CD4-positive, alpha-beta T cell treated with Interferon gamma for 1 hour (primary cell): ENCODE data around the gene IGLON5.

Source experiments
- DNase-seq: peaks from one replicate; pipeline ENCODE4 v3.0.0-alpha.2; 2020

The IGLON5 gene

GRCh38 chr19:51366389-51367254 is 55.2 kb downstream of the IGLON5 start:
- DNase-seq, result peak; percentile 95

DNA sequence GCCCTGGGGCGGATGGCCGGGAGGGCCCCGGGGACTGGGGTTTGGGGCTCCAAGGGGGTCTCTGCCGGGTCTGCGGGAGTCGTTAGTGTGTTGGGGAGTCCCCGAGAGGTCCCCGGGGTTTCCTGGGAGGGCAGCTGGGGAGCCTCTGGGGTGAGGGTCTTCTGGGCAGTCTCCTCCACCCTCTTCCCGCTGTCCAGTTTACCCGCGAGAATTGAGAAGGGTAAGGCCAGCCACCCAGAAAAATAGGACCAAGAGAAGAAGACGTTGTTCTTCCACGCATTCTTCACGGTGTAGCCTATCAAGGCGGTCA is 55.8 kb downstream of the IGLON5 start:
- DNase-seq, result no peak

- DNase-seq, result peak; percentile 97
Observed at GRCh38 chr19:51367565-51368365, 56.3 kb downstream of the IGLON5 start.

DNA sequence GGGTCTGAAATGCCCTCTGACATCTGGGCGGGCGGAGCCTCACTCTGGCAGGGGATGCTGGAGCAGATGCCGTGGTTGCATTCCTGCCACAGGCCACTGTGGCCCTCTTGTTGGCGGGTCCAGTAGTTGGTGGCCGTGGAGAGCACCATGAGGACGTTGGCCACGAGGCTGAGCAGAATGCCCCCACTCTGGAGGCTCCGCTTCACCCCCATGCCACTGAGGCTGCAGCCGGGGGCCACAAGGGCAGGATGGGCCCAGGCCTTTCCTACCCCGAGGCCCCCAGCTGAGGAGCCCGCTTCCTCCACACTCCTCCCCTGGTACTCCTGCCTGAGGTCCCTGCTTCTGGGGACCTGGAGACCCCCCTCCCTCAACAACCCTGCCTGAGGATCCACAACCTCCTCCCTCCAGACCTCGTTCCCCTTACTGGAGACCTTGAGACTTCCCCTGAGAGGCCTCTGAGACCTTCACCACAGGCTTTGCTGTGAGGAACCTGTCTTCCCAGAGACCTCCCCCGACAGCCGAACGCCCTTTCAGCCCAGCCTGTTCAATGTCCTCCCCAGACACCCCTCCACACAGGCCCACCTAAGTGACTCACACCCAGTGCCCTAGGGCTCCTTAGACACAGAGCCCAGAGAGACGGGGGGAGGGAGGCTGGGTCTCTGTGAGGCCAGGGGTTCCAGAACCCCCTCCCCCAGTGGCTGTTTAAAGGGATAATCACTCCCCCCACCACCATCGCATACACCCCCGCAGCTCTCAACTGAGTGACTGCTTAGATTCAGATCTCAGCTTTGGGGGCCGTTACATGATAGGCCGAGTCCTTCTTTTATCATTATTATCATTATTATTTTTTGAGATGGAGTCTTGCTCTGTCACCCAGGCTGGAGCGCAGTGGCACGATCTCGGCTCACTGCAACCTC is 57.2 kb downstream of the IGLON5 start, which contains the start of gene CLDND2:
Gene CLDND2, minus strand, starts transcription at position 638 of the 917 bp plus-strand sequence. Its CDS starts 426 bp downstream, at position 212.
- no peak for DNase-seq

DNA sequence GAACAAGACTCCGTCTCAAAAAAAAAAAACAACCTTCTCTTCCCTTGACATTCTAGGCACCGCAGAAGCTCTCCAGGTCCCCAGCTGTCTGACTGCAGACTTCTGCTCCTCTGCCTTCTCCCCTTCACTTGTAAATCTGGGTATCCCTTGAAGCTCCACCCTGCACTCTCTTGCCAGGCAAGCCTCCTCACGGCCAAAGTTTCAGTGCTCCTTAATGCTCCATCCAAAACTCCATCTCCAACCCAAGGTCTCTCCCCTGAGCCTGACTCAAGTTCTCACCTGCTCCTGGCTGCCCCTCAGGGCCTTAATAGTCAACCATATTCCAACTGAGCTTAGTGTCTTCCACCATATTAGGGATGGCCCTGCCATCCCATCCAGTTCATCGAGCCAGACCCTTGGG is 58.8 kb downstream of the IGLON5 start:
- no peak for DNase-seq

DNA sequence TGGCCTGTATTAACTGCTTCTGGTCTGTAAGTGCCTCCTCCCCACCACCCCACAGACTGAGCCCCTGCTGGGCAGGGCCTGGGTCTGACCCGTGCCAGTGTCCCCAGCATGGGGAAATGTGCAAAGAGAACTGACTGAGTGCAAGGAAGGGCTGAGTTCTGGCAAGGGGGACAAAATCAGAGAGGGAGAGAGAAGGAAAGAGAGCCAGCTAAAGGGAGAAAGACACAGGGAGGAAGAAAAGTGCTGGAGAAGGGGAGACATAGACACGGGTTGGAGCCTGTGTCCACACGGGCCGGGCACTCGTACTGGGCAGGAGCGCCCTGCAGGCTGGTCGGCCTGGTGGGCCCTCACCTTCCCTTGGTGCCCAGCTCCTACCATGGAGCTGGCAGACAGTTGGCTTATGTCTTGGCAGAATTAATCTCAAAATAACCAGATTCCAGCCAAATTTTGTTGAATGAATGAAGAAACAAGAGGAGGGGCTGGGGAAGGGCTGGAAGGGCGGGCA is 59.8 kb downstream of the IGLON5 start:
- DNase-seq, result no peak

DNA sequence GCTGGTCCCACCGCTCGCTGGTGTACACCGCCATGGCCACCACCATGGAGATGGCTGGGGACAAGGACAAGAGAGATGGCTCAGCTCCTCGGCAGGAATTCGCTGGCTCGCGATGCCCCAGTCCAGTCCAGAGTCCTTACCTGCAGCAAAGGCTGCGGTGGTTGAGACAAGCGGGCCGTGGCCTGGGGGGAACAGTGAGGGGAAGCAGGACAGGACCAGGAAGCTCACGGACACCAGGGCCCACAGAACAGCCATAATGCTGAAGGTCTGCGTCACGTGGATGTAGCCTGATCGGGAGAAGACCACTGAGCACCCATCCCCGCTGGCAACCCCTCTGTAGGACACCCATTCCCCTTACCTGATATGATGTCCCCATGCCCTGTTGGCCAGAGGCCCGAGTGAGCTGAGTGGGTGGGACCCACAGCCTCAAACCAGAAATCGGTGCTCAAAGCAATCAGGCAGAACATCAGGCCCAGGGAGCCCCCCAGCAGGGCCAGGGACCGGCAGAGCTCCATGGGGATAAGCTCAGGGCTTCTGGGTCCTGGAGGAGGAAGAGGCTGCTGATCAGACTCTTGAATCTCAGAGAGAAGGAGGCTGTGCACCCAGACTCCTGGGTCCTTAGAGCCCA is 60.7 kb downstream of the IGLON5 start:
- no peak for DNase-seq

DNA sequence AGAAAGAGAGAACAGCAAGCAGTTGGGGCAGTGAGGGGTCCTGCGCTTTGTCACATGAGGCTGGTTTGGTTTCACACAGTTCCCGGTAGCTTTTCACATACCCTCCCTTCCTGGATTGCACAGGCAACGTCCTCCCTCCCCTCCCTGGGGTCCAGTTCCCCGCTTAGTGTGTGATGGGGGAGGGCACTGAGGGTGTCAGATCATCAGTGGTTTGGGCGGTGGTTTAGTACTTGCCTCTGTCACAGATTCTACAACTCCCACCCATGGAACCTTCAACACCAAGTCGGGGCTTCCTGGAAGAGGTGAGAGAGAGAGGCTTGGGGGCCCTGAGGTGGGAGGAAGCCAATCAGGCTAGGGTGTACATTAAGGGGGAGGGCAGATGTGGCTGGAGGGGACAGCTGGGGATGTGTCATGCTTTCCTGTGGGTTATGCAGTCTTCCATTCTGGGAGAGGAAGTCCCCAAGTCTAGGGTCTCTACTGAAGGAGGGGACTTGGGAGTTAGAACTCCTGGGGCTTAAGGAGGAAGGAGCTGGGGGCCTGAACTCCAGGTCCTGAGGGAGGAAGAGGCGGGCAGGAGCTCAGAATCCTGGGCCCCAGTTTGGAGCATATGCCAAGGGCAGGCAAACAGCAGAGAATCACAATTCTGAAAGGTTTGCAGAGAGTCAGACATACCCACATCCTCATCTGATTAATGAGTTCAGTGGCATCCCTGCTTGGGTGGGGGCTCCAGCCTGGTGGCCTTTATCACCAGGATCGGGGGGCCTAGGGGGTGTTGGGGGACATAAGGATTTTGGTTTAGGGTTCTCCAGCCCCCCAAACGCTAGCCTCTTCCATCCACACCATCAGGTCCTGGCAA is 61.4 kb downstream of the IGLON5 start, which contains the start of gene NKG7:
Gene NKG7, minus strand, starts transcription at position 6 of the 856 bp plus-strand sequence. CDS start 119 bp downstream, outside the sequence.
- peak; percentile 78 for DNase-seq

DNA sequence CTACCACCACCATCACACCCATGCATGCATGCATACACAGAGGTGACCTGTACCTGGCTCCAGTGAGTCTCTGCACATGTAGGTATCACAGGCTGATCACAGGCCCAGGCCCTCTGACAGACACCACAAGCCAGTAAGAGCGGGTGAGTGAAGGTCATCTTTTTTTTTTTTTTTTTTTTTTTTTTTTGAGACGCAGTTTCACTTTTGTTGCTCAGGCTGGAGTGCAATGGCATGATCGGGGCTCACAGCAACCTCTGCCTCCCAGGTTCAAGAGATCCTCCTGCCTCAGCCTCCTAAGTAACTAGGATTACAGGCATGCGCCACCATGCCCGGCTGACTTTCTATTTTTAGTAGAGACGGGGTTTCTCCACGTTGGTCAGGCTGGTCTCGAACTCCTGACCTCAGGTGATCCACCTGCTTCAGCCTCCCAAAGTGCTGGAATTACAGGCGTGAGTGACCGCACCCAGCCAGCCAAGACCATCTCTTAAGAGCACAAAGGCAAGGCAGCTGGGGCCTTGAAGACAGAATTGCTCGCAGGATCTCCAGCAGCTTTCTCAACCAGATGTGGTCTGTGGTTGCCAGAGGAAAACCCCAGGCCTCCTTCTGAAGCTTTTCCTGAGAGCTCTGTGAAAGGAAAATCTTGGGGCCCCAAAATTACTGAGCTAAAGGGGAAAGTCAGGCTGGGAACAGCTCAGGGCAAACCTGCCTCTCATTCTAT is 64.2 kb downstream of the IGLON5 start:
- DNase-seq, result no peak

GRCh38 chr19:51377422-51377821 is 66.0 kb downstream of the IGLON5 start:
- DNase-seq, result no peak

- no peak for DNase-seq
Observed at GRCh38 chr19:51380379-51380778, 68.9 kb downstream of the IGLON5 start.
